Prostate gland (tissue), 2 donors: ENCODE results near the gene KCNA4. TPM values are rescaled to one million over a fixed set of nuclear protein-coding genes. Genes with fewer than 3 reads are reported as not detected.
"Not testable (repeated sequence)": the region's sequence is repeated elsewhere in the genome, so short reads cannot be mapped to it uniquely, and the experiment has no call there.

Source experiments
- DNase-seq: peaks from one replicate; pipeline ENCODE4 v3.0.0-alpha.2; 2019; ENCODE audit warnings: low spot score
- H3K27ac ChIP-seq, 2 donors: fragments of 200-600 bp; sonication (generic); 2 replicates each; pipeline ENCODE4 v1.5.1; 2017 to 2019
- H3K27me3 ChIP-seq: fragments of 200-600 bp; sonication (generic); replicated peaks from 2 replicates; pipeline ENCODE4 v1.5.1; 2019; ENCODE audit not compliant: insufficient read depth
- H3K36me3 ChIP-seq, 2 donors: fragments of 200-600 bp; sonication (generic); 1 replicate in 1 of 2; 2 replicates in 1 of 2; pipeline versions ENCODE4 v1.5.1 to v1.8.1; 2017 to 2019
- H3K4me1 ChIP-seq: fragments of 200-600 bp; sonication (generic); replicated peaks from 2 replicates; pipeline ENCODE4 v1.5.1; 2019
- H3K4me3 ChIP-seq, 2 donors: fragments of 200-600 bp; sonication (generic); 2 replicates each; pipeline ENCODE4 v1.5.1; 2017 to 2019
- H3K9me3 ChIP-seq: fragments of 200-600 bp; sonication (generic); 2 replicates; pipeline ENCODE4 v1.5.1; 2017
- CTCF ChIP-seq, 4 experiments: fragments of 200-600 bp in 2 of 4; fragments of 450-650 bp in 2 of 4; sonication (generic) in 2 of 4; IDR thresholded peaks; 1 replicate in 3 of 4; 2 replicates in 1 of 4; pipeline ENCODE4 v1.5.1; 2016 to 2019; ENCODE audit warnings: antibody characterized with exemption in 4 of 4, mild to moderate bottlenecking in 2 of 4, moderate library complexity in 2 of 4
- POLR2A ChIP-seq: fragments of 450-650 bp; IDR thresholded peaks from one replicate; pipeline ENCODE4 v1.6.1; 2016; ENCODE audit warnings: antibody characterized with exemption, mild to moderate bottlenecking
- POLR2AphosphoS5 ChIP-seq: sonication (generic); formaldehyde crosslinking; IDR thresholded peaks from one replicate; pipeline ENCODE4 v1.6.1; 2017; ENCODE audit warnings: antibody characterized with exemption
- WGBS: methylation state at CpG from one replicate; pipeline ENCODE4 v1.1.5; 2018; 5-methylcytosine and 5-hydroxymethylcytosine counted together
- intact Hi-C: fragments of 100-400 bp; cut with DNase I; formaldehyde crosslinking; loops from one replicate; pipeline ENCODE4 v1.14.2; 2022
- total RNA-seq, 2 donors: library from RNA; depleted of rRNA; stranded (reverse); fragments of >200 nt; gene quantifications; one replicate each; pipeline ENCODE4 v1.1.0, GENCODE V29; 2016

KCNA4 gene
- total RNA-seq, 2 donors from 2014 or later = 0.51 TPM; not detected in 1

- H3K27me3 ChIP-seq = no peaks in the 10 kb centered on the region
- WGBS = 54% methylated on average over 5 of the region's 6 CpGs
Measured at GRCh38 chr11:30046578-30046945, 29.7 kb upstream of the KCNA4 start.

GRCh38 chr11:30045921-30046577 lies 29.2 kb upstream of the KCNA4 start:
- no peak for TF ChIP-seq POLR2AphosphoS5
- no peak for TF ChIP-seq CTCF (IDR thresholded peaks at IDR 0.05)
- TF ChIP-seq POLR2A = no peak
- no peaks in the 10 kb centered on the region for H3K4me1 ChIP-seq
- H3K27ac ChIP-seq = no peak overlapping the region
- no peak for DNase-seq
- no peaks in the 10 kb centered on the region for H3K9me3 ChIP-seq
- no peak overlapping the region for H3K4me3 ChIP-seq
- WGBS = 66% methylated on average over 7 of the region's 7 CpGs
- no peaks in the 10 kb centered on the region for H3K27me3 ChIP-seq
- intact Hi-C loops = no loop called here
- no peaks in the 10 kb centered on the region for H3K36me3 ChIP-seq

More at GRCh38 chr11:30046578-30046945, 29.7 kb upstream of the KCNA4 start:
- Histone ChIP-seq H3K9me3 (no peaks in the 10 kb centered on the region), H3K4me1 (no peaks in the 10 kb centered on the region), H3K4me3 (no peak overlapping the region), H3K27ac (no peak overlapping the region), H3K36me3 (no peaks in the 10 kb centered on the region)
- no peak for DNase-seq
- TF ChIP-seq CTCF (IDR thresholded peaks at IDR 0.05) (no peak), POLR2A (no peak), POLR2AphosphoS5 (no peak)
- intact Hi-C loops = no loop called here

DNA sequence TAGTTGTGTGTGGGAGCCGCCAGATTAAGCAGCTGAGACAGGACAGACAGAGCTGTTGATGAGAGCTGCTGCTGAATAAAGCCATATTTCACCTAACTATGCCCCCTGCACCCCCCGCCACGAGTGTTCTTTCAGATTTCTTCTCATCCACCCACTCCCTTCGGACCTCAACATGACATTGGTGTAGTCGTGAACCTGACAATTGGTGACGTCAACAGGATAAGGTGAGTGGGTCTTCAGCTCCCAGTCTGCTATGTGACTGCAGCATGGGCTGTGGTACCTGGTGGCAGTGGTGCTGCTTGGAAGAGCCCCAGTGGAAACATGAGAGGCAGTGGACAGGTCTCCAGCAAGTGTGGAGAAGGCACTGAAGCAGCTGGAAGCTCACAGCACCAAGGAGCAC lies 28.3 kb upstream of the KCNA4 start:
- no peak for DNase-seq
- Histone ChIP-seq H3K36me3 (no peaks in the 10 kb centered on the region), H3K4me3 (no peak overlapping the region), H3K9me3 (no peaks in the 10 kb centered on the region), H3K27me3 (no peaks in the 10 kb centered on the region), H3K27ac (no peak overlapping the region), H3K4me1 (no peaks in the 10 kb centered on the region)
- TF ChIP-seq CTCF (IDR thresholded peaks at IDR 0.05) = no peak
- TF ChIP-seq POLR2A = no peak
- TF ChIP-seq POLR2AphosphoS5 = no peak
- WGBS = 78% methylated on average over 6 of the region's 6 CpGs
- intact Hi-C loops = no loop called here

- Histone ChIP-seq H3K27ac (no peak overlapping the region), H3K9me3 (no peaks in the 10 kb centered on the region), H3K4me1 (no peaks in the 10 kb centered on the region), H3K27me3 (no peaks in the 10 kb centered on the region), H3K36me3 (no peaks in the 10 kb centered on the region), H3K4me3 (no peak overlapping the region)
- TF ChIP-seq POLR2AphosphoS5 (no peak), CTCF (IDR thresholded peaks at IDR 0.05) (no peak)
- 93% methylated on average over 14 of the region's 14 CpGs for WGBS
- DNase-seq = no peak
- intact Hi-C loops = no loop called here
Measured at GRCh38 chr11:30041171-30041570, 24.3 kb upstream of the KCNA4 start.

GRCh38 chr11:30034746-30035145 lies 17.9 kb upstream of the KCNA4 start:
- WGBS = 89% methylated on average over 4 of the region's 4 CpGs
- H3K36me3 ChIP-seq, H3K27me3 ChIP-seq, DNase-seq, H3K4me1 ChIP-seq, H3K9me3 ChIP-seq, H3K27ac ChIP-seq, H3K4me3 ChIP-seq, intact Hi-C loops: not testable (repeated sequence)

DNA sequence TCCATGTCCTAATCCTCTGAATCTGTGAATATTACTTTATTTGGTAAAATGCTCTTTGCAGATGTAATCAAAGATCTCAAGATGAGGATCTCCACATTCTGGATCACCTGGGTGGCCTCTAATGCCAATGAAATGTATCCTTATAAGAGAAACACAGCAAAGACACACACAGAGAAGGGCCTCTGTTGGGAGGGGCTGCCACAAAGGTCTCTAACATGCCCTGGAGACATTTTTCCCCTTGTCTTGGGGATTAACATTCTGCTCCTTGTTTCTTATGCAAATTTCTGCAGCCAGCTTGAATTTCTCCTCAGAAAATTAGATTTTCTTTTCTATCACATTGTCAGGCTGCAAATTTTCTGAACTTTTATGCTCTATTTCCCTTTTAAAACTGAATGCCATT lies 17.3 kb upstream of the KCNA4 start:
- not testable (repeated sequence) for H3K36me3 ChIP-seq, H3K4me1 ChIP-seq

More for the DNA sequence above, 17.3 kb upstream of the KCNA4 start:
- DNase-seq, intact Hi-C loops, H3K27ac ChIP-seq, H3K27me3 ChIP-seq, H3K9me3 ChIP-seq, H3K4me3 ChIP-seq: not testable (repeated sequence)
